Measurements from ENCODE around the gene VWA5B2.

VWA5B2 gene

DNA sequence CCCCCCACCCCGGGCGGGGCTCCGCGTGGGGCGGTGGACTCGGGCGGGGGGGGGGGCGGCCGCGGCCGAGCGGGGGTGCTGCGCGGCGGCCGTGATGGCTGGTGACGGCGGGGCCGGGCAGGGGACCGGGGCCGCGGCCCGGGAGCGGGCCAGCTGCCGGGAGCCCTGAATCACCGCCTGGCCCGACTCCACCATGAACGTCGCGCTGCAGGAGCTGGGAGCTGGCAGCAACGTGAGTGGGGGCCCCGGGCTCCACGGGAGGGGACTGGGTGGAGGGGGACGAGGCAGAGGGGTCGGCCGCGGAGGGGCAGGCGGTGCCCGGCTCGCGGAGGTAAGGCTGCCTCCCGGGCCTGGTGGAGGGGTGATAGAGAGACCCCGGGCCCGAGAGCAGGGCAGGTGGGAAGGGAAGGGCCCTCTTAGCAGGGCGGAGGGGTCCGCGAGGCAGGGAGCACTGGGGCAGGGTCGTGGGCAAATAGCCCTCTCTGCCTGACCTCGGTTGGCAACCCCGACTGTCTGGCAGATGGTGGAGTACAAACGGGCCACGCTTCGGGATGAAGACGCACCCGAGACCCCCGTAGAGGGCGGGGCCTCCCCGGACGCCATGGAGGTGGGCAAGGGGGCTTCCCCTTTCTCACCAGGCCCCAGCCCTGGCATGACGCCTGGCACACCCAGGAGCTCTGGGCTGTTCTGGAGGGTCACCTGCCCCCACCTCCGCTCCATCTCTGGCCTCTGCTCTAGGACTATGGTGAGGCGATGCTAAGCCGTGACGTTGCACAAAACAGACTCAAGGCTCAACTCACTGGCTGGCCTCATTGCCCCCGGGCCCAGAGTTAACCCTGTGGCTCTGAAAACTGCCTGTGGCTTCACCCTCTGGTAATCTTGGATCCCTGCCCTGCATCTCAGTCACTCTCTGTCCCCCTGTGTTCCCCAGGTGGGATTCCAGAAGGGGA lies 46.9 kb downstream of the VWA5B2 start, which contains the start of gene ECE2:
Gene ECE2 (plus strand): TSS at position 62 of the 950 bp plus-strand sequence. CDS start 132 bp downstream, at position 194.
- H3K4me3 ChIP-seq (ENCODE audit: insufficient read depth, low read length, poor library complexity, severe bottlenecking) = no peak within 1 kb of the TSS
- no peaks in the 10 kb centered on the region for H3K9me2 ChIP-seq (replicated peaks; ENCODE audit: insufficient read depth, low read length)
- TF ChIP-seq, protein P1, sequence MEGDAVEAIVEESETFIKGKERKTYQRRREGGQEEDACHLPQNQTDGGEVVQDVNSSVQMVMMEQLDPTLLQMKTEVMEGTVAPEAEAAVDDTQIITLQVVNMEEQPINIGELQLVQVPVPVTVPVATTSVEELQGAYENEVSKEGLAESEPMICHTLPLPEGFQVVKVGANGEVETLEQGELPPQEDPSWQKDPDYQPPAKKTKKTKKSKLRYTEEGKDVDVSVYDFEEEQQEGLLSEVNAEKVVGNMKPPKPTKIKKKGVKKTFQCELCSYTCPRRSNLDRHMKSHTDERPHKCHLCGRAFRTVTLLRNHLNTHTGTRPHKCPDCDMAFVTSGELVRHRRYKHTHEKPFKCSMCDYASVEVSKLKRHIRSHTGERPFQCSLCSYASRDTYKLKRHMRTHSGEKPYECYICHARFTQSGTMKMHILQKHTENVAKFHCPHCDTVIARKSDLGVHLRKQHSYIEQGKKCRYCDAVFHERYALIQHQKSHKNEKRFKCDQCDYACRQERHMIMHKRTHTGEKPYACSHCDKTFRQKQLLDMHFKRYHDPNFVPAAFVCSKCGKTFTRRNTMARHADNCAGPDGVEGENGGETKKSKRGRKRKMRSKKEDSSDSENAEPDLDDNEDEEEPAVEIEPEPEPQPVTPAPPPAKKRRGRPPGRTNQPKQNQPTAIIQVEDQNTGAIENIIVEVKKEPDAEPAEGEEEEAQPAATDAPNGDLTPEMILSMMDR (IDR thresholded peaks at IDR 0.05; ENCODE audit: insufficient read depth, low read length, poor library complexity, severe bottlenecking) = no peak
- TF ChIP-seq EZH2phosphoT487 (conservative IDR thresholded peaks at IDR 0.05; ENCODE audit: low read length) = no peak
- no peaks in the 10 kb centered on the region for H3F3A ChIP-seq (ENCODE audit: insufficient read depth)
- H3K36me3 ChIP-seq (ENCODE audit: low read length) = no peaks in the 10 kb centered on the region
- H3K4me2 ChIP-seq (ENCODE audit: low read depth, low read length, poor library complexity, severe bottlenecking) = no peak within 1 kb of the TSS
- H3K27me3 ChIP-seq (ENCODE audit: low read length) = no peaks in the 10 kb centered on the region
- no peak within 1 kb of the TSS for H2AFZ ChIP-seq (ENCODE audit: low read depth, low read length, severe bottlenecking)
- H4K20me1 ChIP-seq (ENCODE audit: low read depth, low read length) = no peaks in the 10 kb centered on the region
- H3K27ac ChIP-seq (ENCODE audit: low read depth, low read length) = no peak within 1 kb of the TSS
- no peaks in the 10 kb centered on the region for H3K79me2 ChIP-seq (ENCODE audit: insufficient read depth, low read length)
- no peaks in the 10 kb centered on the region for H3K9me3 ChIP-seq (ENCODE audit: insufficient read depth, low read length)
- no peak within 1 kb of the TSS for H3K9ac ChIP-seq (ENCODE audit: low read length)

DNA sequence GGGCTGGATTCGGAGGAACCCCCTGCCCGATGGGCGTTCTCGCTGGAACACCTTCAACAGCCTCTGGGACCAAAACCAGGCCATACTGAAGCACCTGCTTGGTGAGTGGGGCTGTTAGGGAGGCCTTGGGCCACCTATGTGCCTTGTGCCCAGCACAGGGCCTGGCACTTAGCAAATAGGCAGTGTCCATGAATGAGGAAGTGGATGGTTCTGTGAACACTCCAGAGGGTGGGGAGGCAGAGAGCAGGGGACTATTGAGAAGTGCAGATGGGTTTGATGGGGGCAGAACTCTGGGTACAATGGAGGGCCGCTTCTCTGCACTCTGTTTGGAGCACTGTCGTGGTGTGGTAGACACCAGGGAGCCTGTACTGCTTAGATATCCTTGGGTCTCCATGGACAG lies 48.0 kb downstream of the VWA5B2 start:
- no peaks in the 10 kb centered on the region for H3K36me3 ChIP-seq (ENCODE audit: low read length)
- H3K79me2 ChIP-seq (ENCODE audit: insufficient read depth, low read length) = no peaks in the 10 kb centered on the region
- TF ChIP-seq, protein P1 (IDR thresholded peaks at IDR 0.05; ENCODE audit: insufficient read depth, low read length, poor library complexity, severe bottlenecking) = no peak
- H3K4me3 ChIP-seq (ENCODE audit: insufficient read depth, low read length, poor library complexity, severe bottlenecking) = no peak overlapping the region
- H3K4me2 ChIP-seq (ENCODE audit: low read depth, low read length, poor library complexity, severe bottlenecking) = no peak overlapping the region
- no peak overlapping the region for H3K27ac ChIP-seq (ENCODE audit: low read depth, low read length)
- no peaks in the 10 kb centered on the region for H3K9me2 ChIP-seq (replicated peaks; ENCODE audit: insufficient read depth, low read length)
- H3K9ac ChIP-seq (ENCODE audit: low read length) = no peak overlapping the region
- H3F3A ChIP-seq (ENCODE audit: insufficient read depth) = no peaks in the 10 kb centered on the region
- no peaks in the 10 kb centered on the region for H3K27me3 ChIP-seq (ENCODE audit: low read length)
- no peaks in the 10 kb centered on the region for H3K9me3 ChIP-seq (ENCODE audit: insufficient read depth, low read length)
- no peaks in the 10 kb centered on the region for H4K20me1 ChIP-seq (ENCODE audit: low read depth, low read length)
- no peak overlapping the region for H2AFZ ChIP-seq (ENCODE audit: low read depth, low read length, severe bottlenecking)

DNA sequence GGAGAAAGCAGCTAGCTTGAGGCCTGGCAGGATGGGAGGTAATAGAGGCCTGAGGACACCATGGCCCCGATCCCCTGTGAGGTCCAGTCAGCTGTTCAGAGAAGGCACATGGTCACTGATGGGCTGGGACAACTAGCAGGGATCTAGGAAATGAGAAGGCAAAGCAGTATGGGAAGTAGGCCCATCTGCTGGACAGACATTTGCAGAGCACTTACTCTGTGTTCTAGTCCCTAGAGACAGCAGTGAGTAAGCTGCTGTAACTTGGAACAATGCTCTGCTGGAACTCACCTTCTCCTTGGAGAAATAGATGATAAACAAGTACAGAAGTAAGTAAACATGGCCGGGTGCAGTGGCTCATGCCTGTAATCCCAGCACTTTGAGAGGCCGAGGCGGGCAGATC lies 53.6 kb downstream of the VWA5B2 start:
- Histone ChIP-seq H3K27me3 (ENCODE audit: low read length) (no peaks in the 10 kb centered on the region), H3F3A (ENCODE audit: insufficient read depth) (no peaks in the 10 kb centered on the region), H3K9me2 (replicated peaks; ENCODE audit: insufficient read depth, low read length) (no peaks in the 10 kb centered on the region), H3K9me3 (ENCODE audit: insufficient read depth, low read length) (no peaks in the 10 kb centered on the region), H3K79me2 (ENCODE audit: insufficient read depth, low read length) (no peaks in the 10 kb centered on the region), H4K20me1 (ENCODE audit: low read depth, low read length) (no peaks in the 10 kb centered on the region), H2AFZ (ENCODE audit: low read depth, low read length, severe bottlenecking) (no peak overlapping the region), H3K4me3 (ENCODE audit: insufficient read depth, low read length, poor library complexity, severe bottlenecking) (no peak overlapping the region), H3K4me2 (ENCODE audit: low read depth, low read length, poor library complexity, severe bottlenecking) (no peak overlapping the region), H3K36me3 (ENCODE audit: low read length) (no peaks in the 10 kb centered on the region), H3K27ac (ENCODE audit: low read depth, low read length) (no peak overlapping the region), H3K9ac (ENCODE audit: low read length) (no peak overlapping the region)
- TF ChIP-seq EZH2phosphoT487 (conservative IDR thresholded peaks at IDR 0.05; ENCODE audit: low read length) = no peak
- TF ChIP-seq, protein P1 (IDR thresholded peaks at IDR 0.05; ENCODE audit: insufficient read depth, low read length, poor library complexity, severe bottlenecking) = no peak
